Testis (tissue), 3 donors: ENCODE data around the gene FIP1L1. TPM values are rescaled to one million over a fixed set of nuclear protein-coding genes. Genes with fewer than 3 reads are reported as not detected.

ENCODE experiments used
- DNase-seq: peaks from one replicate; pipeline ENCODE4 v3.0.0-alpha.2; 2019
- H3K27ac ChIP-seq, 2 donors: fragments of 200-600 bp; sonication (generic); one replicate each; pipeline ENCODE4 v1.5.1; 2019
- H3K27me3 ChIP-seq: fragments of 200-600 bp; sonication (generic); one replicate; pipeline ENCODE4 v1.5.1; 2019
- H3K36me3 ChIP-seq: fragments of 200-600 bp; sonication (generic); one replicate; pipeline ENCODE4 v1.5.1; 2017; ENCODE audit warnings: low read depth; ENCODE audit errors: missing control alignments
- H3K4me1 ChIP-seq: fragments of 200-600 bp; sonication (generic); one replicate; pipeline ENCODE4 v1.5.1; 2019
- H3K4me3 ChIP-seq, 2 donors: fragments of 200-600 bp; sonication (generic); one replicate each; pipeline ENCODE4 v1.5.1; 2017 to 2019
- H3K9me3 ChIP-seq: fragments of 200-600 bp; sonication (generic); one replicate; pipeline ENCODE4 v1.5.1; 2017
- POLR2A ChIP-seq: fragments of 450-650 bp; IDR thresholded peaks from one replicate; pipeline ENCODE4 v1.6.1; 2017; ENCODE audit warnings: antibody characterized with exemption, mild to moderate bottlenecking, moderate library complexity
- WGBS, 2 donors: methylation state at CpG; one replicate each; pipeline ENCODE4 v1.1.5; 2018; 5-methylcytosine and 5-hydroxymethylcytosine counted together
- intact Hi-C: fragments of 100-400 bp; cut with DNase I; formaldehyde crosslinking; loops from one replicate; pipeline ENCODE4 v1.15.1; 2023; ENCODE audit warnings: low total_unique reads
- polyA plus RNA-seq: library from polyadenylated mRNA; stranded (reverse); fragments of 350-450 nt; fragmentation: Illumina TruSeq; extraction: RNeasy Lipid Tissue Mini Kit (QIAGEN cat#74804); gene quantifications from one replicate; pipeline ENCODE4 v1.2.3, GENCODE V29; 2014; ENCODE audit warnings: low read depth, low replicate concordance; ENCODE audit not compliant: insufficient read depth
- total RNA-seq, 2 donors: library from RNA; depleted of rRNA; stranded (reverse); fragments of >200 nt; gene quantifications; one replicate each; pipeline ENCODE4 v1.2.3, GENCODE V29; 2016
- TF ChIP-seq, protein P1 (sequence below), 3 experiments: fragments of 450-650 bp in 2 of 3; fragments of 200-600 bp in 1 of 3; sonication (generic) in 1 of 3; IDR thresholded peaks; one replicate each; pipeline ENCODE4 v1.5.1; 2016 to 2019; ENCODE audit warnings: antibody characterized with exemption in 3 of 3, mild to moderate bottlenecking in 2 of 3, moderate library complexity in 1 of 3

The FIP1L1 gene
- total and polyA plus RNA-seq, 3 donors from 2014 or later, result 87.9 to 110 (median 91.3) TPM

DNA sequence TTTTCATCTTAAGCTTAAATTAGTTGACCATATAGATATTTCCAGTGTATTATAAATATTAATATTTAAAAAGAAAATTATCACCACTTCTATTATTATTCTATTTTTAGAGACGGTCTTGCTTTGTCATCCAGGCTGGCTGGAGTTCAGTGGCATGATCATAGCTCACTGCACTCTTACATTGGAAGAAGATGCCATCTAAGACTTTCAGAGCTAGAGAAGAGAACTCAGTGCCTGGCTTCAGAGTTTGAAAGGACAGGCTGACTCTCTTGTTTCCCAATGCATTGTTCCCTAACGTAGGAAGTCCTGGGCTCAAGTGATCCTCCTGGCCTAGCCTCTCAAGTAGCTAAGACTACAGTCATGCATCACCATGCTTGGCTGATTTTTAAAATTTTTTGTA lies 75.9 kb downstream of the FIP1L1 start:
- TF ChIP-seq, protein P1, sequence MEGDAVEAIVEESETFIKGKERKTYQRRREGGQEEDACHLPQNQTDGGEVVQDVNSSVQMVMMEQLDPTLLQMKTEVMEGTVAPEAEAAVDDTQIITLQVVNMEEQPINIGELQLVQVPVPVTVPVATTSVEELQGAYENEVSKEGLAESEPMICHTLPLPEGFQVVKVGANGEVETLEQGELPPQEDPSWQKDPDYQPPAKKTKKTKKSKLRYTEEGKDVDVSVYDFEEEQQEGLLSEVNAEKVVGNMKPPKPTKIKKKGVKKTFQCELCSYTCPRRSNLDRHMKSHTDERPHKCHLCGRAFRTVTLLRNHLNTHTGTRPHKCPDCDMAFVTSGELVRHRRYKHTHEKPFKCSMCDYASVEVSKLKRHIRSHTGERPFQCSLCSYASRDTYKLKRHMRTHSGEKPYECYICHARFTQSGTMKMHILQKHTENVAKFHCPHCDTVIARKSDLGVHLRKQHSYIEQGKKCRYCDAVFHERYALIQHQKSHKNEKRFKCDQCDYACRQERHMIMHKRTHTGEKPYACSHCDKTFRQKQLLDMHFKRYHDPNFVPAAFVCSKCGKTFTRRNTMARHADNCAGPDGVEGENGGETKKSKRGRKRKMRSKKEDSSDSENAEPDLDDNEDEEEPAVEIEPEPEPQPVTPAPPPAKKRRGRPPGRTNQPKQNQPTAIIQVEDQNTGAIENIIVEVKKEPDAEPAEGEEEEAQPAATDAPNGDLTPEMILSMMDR (IDR thresholded peaks at IDR 0.05), result no peak
- no peak for TF ChIP-seq POLR2A
- WGBS, 2 donors, result 89 to 95% methylated on average over 2 of the region's 2 CpGs
- Histone ChIP-seq H3K27me3 (no peaks in the 10 kb centered on the region), H3K4me1 (no peaks in the 10 kb centered on the region), H3K9me3 (no peaks in the 10 kb centered on the region), H3K4me3 (no peak overlapping the region), H3K36me3 (no peaks in the 10 kb centered on the region), H3K27ac (no peak overlapping the region)
- DNase-seq, result no peak
- intact Hi-C loops, result no loop called here

DNA sequence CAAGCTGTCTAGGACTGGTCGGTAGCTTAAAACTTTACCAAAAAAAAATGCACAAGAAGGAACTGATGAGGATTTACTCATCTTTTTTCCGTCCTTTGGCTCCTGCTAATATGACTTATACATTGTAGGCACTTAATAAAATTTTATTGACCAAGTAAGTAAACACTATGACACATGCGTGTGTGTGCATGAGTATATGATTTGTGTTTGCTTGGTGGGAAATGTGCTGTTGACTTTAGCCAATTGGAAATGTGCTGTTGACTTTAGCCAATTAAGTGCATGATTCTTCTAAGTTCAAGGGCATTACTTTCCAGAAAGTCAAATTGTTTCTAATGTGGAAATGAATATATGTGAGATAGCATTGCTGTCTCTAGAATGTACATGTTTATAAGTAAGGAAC lies 78.3 kb downstream of the FIP1L1 start:
- Histone ChIP-seq H3K27ac (no peak overlapping the region), H3K4me1 (no peaks in the 10 kb centered on the region), H3K9me3 (no peaks in the 10 kb centered on the region), H3K36me3 (no peaks in the 10 kb centered on the region), H3K27me3 (no peaks in the 10 kb centered on the region), H3K4me3 (no peak overlapping the region)
- TF ChIP-seq POLR2A, result no peak
- TF ChIP-seq, protein P1 (IDR thresholded peaks at IDR 0.05), result no peak
- no peak for DNase-seq
- intact Hi-C loops, result no loop called here
- 88% methylated on average over 3 of the region's 3 CpGs for WGBS, 2 donors

DNA sequence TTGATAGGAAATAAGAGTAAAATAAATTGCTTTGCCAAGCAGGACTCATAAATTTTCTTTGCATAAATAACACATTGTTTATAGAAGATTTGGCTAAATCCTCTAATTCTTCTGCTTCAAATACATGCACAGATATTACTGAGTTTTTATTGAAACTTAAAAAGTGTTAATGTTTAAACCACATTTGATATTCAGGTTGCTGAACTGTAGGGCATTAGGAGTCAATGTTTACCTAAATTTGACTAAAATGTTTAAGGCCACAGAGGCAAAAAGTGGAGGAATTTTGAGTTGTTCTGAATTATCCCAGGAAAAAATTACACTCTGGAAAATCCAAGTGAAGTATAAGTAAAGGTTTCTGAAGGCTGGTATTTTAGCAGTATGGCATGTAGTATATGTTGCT lies 78.7 kb downstream of the FIP1L1 start:
- H3K27me3 ChIP-seq, result no peaks in the 10 kb centered on the region
- no peak overlapping the region for H3K4me3 ChIP-seq
- H3K36me3 ChIP-seq, result no peaks in the 10 kb centered on the region
- H3K4me1 ChIP-seq, result no peaks in the 10 kb centered on the region
- H3K9me3 ChIP-seq, result no peaks in the 10 kb centered on the region
- no peak for TF ChIP-seq POLR2A
- TF ChIP-seq, protein P1 (IDR thresholded peaks at IDR 0.05), result no peak
- intact Hi-C loops, result no loop called here
- DNase-seq, result no peak
- H3K27ac ChIP-seq, result no peak overlapping the region

DNA sequence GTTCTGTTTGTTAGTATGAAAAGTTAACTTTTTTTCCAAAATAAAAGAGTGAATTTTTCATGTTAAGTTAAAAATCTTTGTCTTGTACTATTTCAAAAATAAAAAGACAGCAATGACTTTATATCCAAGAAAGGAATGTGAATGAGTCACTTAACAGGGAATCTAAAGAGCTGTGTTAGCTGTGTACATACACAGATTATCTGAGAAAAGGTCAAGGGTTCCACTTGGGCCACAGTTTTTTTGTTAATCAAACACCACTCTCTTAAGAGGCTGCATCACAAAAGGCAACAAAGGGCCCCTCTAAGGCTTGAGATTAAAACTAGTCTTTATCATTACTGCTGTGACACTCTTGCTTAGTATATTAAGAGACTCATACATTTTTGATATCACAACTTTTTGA lies 82.1 kb downstream of the FIP1L1 start:
- no peaks in the 10 kb centered on the region for H3K4me1 ChIP-seq
- intact Hi-C loops, result no loop called here
- no peaks in the 10 kb centered on the region for H3K9me3 ChIP-seq
- TF ChIP-seq, protein P1 (IDR thresholded peaks at IDR 0.05), result no peak
- TF ChIP-seq POLR2A, result no peak
- DNase-seq, result no peak
- H3K27ac ChIP-seq, result no peak overlapping the region
- H3K27me3 ChIP-seq, result no peaks in the 10 kb centered on the region
- no peaks in the 10 kb centered on the region for H3K36me3 ChIP-seq
- H3K4me3 ChIP-seq, result no peak overlapping the region

DNA sequence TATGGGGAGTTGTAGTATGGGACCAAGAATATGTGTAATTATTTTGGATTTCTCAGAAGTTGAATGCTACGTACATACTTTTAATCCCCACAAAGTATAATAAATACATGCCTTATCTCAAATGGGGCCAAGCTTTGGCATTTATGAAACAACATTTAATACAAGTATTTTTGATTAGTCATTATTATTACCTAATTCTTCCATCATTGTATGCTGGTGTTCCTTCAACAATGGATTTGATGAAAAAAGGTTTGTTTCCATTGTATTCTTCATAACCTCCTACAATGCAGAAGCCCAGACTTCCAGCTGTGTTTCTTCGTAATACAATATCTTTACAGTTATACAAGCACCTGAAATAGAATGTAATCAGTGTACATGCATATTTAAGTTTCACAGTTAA lies 83.8 kb downstream of the FIP1L1 start:
- no peaks in the 10 kb centered on the region for H3K9me3 ChIP-seq
- intact Hi-C loops, result no loop called here
- WGBS, 2 donors, result 96 to 97% methylated on average over 2 of the region's 2 CpGs
- DNase-seq, result no peak
- H3K4me1 ChIP-seq, result no peaks in the 10 kb centered on the region
- TF ChIP-seq, protein P1 (IDR thresholded peaks at IDR 0.05), result no peak
- TF ChIP-seq POLR2A, result no peak
- H3K27me3 ChIP-seq, result no peaks in the 10 kb centered on the region
- H3K4me3 ChIP-seq, result no peak overlapping the region
- no peaks in the 10 kb centered on the region for H3K36me3 ChIP-seq
- no peak overlapping the region for H3K27ac ChIP-seq
